HUES48 (cell line): ENCODE measurements around the gene LHX6.

ENCODE experiments used
- H3K27ac ChIP-seq: one replicate; pipeline ENCODE4 v1.7.0; 2013; ENCODE audit warnings: low read depth, low read length, inconsistent platforms
- H3K27me3 ChIP-seq: 2 replicates; pipeline ENCODE4 v1.6.1; 2013; ENCODE audit warnings: mild to moderate bottlenecking, low read length; ENCODE audit not compliant: control insufficient read depth, insufficient read depth
- H3K36me3 ChIP-seq: 2 replicates; pipeline ENCODE4 v1.6.1; 2013; ENCODE audit warnings: low read length; ENCODE audit not compliant: control insufficient read depth, insufficient read depth
- H3K4me1 ChIP-seq: 2 replicates; pipeline ENCODE4 v1.6.1; 2013; ENCODE audit warnings: mild to moderate bottlenecking, low read length; ENCODE audit not compliant: control insufficient read depth, insufficient read depth
- H3K4me3 ChIP-seq: 2 replicates; pipeline ENCODE4 v1.5.1; 2013; ENCODE audit warnings: mild to moderate bottlenecking, low read depth, low read length
- H3K9ac ChIP-seq: 2 replicates; pipeline ENCODE4 v1.6.1; 2013; ENCODE audit warnings: mild to moderate bottlenecking, low read depth, low read length, moderate library complexity
- H3K9me3 ChIP-seq: 2 replicates; pipeline ENCODE4 v1.6.1; 2013; ENCODE audit warnings: low read length; ENCODE audit not compliant: control insufficient read depth, insufficient read depth

Gene LHX6

GRCh38 chr9:122214507-122214906 lies 14.2 kb downstream of the LHX6 start:
- Histone ChIP-seq H3K4me3 (peak overlapping the region; percentile 60), H3K27ac (no peak overlapping the region), H3K36me3 (no peaks in the 10 kb centered on the region), H3K4me1 (peaks cover 5% of the 10 kb centered on the region; the same call in 1 of the 2 replicates), H3K9me3 (no peaks in the 10 kb centered on the region), H3K27me3 (peaks cover 81% of the 10 kb centered on the region), H3K9ac (no peak overlapping the region)

GRCh38 chr9:122213589-122214413 lies 15.0 kb downstream of the LHX6 start:
- Histone ChIP-seq H3K27ac (no peak overlapping the region), H3K27me3 (peaks cover 74% of the 10 kb centered on the region), H3K4me3 (peak overlapping the region; percentile 62)

GRCh38 chr9:122213102-122213588 lies 15.6 kb downstream of the LHX6 start:
- Histone ChIP-seq H3K27ac (no peak overlapping the region), H3K27me3 (peaks cover 68% of the 10 kb centered on the region), H3K4me3 (peak overlapping the region; percentile 62), H3K9me3 (no peaks in the 10 kb centered on the region), H3K9ac (peak overlapping the region; percentile 44; the same call in 1 of the 2 replicates), H3K36me3 (no peaks in the 10 kb centered on the region), H3K4me1 (no peaks in the 10 kb centered on the region)

More at GRCh38 chr9:122213589-122214413, 15.0 kb downstream of the LHX6 start:
- Histone ChIP-seq H3K36me3 (no peaks in the 10 kb centered on the region), H3K9me3 (no peaks in the 10 kb centered on the region), H3K9ac (peak overlapping the region; percentile 44; the same call in 1 of the 2 replicates), H3K4me1 (no peaks in the 10 kb centered on the region)

- H3K9ac ChIP-seq, result no peak overlapping the region
- H3K36me3 ChIP-seq, result no peaks in the 10 kb centered on the region
- H3K4me1 ChIP-seq, result no peaks in the 10 kb centered on the region
- no peak overlapping the region for H3K4me3 ChIP-seq
- no peak overlapping the region for H3K27ac ChIP-seq
- no peaks in the 10 kb centered on the region for H3K9me3 ChIP-seq
- H3K27me3 ChIP-seq, result peaks cover 62% of the 10 kb centered on the region
These were observed 16.2 kb downstream of the LHX6 start for GRCh38 chr9:122212473-122213004.

DNA sequence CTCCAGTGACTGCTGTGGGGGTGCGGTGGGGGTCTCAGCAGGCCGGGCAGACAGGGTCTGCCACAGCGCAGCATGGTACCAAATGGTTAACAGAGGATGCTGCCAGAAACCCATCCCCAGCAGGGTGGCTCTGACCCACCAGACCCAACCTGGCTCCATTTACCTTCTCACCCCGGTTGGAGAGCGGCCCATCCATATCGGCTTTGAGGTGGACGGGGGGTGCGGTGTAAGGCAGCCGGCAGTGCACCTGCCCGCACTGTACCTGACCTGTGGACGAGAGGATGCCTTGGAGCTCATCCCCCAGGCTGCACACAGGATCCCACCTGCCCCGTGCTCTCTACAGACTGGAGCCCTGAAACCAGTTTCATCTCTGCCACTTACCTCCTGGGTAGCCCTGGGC lies 19.3 kb downstream of the LHX6 start:
- Histone ChIP-seq H3K27ac (no peak overlapping the region), H3K9me3 (no peaks in the 10 kb centered on the region), H3K9ac (no peak overlapping the region), H3K27me3 (peaks cover 31% of the 10 kb centered on the region), H3K4me1 (peaks cover 3% of the 10 kb centered on the region), H3K36me3 (no peaks in the 10 kb centered on the region), H3K4me3 (no peak overlapping the region)

- peaks cover 10% of the 10 kb centered on the region for H3K4me1 ChIP-seq
- H3K27ac ChIP-seq, result no peak overlapping the region
- H3K36me3 ChIP-seq, result no peaks in the 10 kb centered on the region
- H3K27me3 ChIP-seq, result peaks cover 8% of the 10 kb centered on the region
- H3K4me3 ChIP-seq, result no peak overlapping the region
- no peaks in the 10 kb centered on the region for H3K9me3 ChIP-seq
- no peak overlapping the region for H3K9ac ChIP-seq
These were observed 21.7 kb downstream of the LHX6 start for GRCh38 chr9:122207096-122207495.

DNA sequence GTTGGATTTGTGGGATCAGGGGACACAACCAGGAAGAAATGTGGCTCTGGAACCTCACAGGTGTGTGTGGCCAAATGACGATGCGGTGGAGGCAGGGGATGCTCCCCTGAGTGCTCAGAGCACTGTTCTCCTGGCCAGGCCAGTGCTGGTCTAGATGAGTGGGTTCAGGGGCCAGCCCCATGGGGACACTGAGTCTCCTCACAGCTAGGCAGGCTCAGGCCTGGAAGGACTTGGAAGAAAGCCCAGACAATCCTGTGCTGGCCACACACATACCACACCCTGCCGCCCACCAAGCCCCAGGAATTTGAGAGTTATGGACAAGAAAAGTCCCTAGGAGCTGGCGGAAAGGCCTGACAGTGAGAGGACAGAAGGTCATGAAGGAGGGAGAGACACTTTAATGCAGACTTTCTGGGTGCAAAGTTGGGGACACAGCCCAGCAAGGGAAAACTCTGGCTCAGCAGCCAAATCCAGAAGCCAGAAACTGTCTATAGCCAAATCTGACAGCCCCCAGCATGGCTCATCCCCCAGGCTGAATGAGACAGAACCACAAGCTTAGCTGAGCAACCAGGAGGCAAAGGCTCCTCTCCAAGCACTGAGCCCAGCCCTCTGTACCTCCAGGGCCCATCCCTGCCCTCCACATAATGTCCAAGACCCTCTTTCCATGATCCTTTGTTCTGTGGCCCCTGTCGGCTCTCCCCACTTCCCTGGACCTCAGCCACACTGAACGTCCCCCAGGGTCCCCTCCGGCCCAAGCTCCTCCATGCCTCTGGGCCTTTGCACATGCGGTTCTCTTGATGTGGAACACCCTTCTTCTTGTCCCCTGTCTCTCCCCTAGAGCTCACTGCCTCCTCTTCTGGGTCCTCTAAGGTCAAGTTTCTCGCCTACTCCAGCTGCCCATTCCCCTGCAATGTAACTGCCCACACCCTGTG lies 22.4 kb downstream of the LHX6 start:
- Histone ChIP-seq H3K27ac (no peak overlapping the region), H3K27me3 (peaks cover 1% of the 10 kb centered on the region), H3K9me3 (no peaks in the 10 kb centered on the region), H3K9ac (no peak overlapping the region), H3K4me3 (no peak overlapping the region), H3K4me1 (peaks cover 10% of the 10 kb centered on the region), H3K36me3 (no peaks in the 10 kb centered on the region)

GRCh38 chr9:122205176-122205575 lies 23.6 kb downstream of the LHX6 start:
- H3K27me3 ChIP-seq, result no peaks in the 10 kb centered on the region; the same call in 1 of the 2 replicates
- H3K9ac ChIP-seq, result no peak overlapping the region
- H3K9me3 ChIP-seq, result no peaks in the 10 kb centered on the region
- peaks cover 10% of the 10 kb centered on the region for H3K4me1 ChIP-seq
- no peak overlapping the region for H3K27ac ChIP-seq
- no peak overlapping the region for H3K4me3 ChIP-seq
- H3K36me3 ChIP-seq, result no peaks in the 10 kb centered on the region

DNA sequence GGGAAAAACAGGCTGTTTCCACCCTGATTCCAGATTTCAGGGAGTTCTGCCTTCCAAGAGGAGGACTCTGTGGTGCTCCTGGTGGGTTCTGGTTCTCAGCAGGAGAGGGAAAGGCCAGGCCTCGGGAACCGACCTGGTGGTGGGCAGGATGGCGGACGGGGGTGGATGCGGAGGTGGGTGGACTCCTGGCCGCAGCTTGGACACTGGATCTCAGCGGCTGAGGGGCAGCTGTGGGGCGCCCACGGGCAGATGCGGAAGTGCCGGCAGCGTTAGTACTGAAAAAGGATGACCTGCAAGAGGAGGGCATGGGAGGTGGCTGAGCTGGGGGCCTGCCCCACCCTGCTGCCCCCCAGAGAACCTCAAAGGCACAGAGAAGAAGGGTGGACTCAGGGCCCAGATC lies 24.3 kb downstream of the LHX6 start:
- no peak overlapping the region for H3K4me3 ChIP-seq
- no peaks in the 10 kb centered on the region for H3K9me3 ChIP-seq
- no peak overlapping the region for H3K27ac ChIP-seq
- no peaks in the 10 kb centered on the region; the same call in 1 of the 2 replicates for H3K27me3 ChIP-seq
- no peak overlapping the region for H3K9ac ChIP-seq
- no peaks in the 10 kb centered on the region for H3K36me3 ChIP-seq
- H3K4me1 ChIP-seq, result peaks cover 10% of the 10 kb centered on the region

- peaks cover 10% of the 10 kb centered on the region for H3K4me1 ChIP-seq
- no peak overlapping the region for H3K9ac ChIP-seq
- no peaks in the 10 kb centered on the region for H3K9me3 ChIP-seq
- H3K27ac ChIP-seq, result no peak overlapping the region
- H3K4me3 ChIP-seq, result no peak overlapping the region
- no peaks in the 10 kb centered on the region for H3K27me3 ChIP-seq
- no peaks in the 10 kb centered on the region for H3K36me3 ChIP-seq
These were observed 24.7 kb downstream of the LHX6 start for GRCh38 chr9:122204055-122204454.
